Large intestine (tissue), 3 donors: Measurements from ENCODE around the gene RNASE12. TPM values are rescaled to one million over a fixed set of nuclear protein-coding genes. Genes with fewer than 3 reads are reported as not detected.
A peak's percentile ranks its signal among the peaks of the same experiment; 100 is the strongest.
"Not testable (repeated sequence)": the region's sequence is repeated elsewhere in the genome, so short reads cannot be mapped to it uniquely, and the experiment has no call there.

Experiments
- DNase-seq, 2 donors: peaks; one replicate each; pipeline versions ENCODE4 v3.0.0 to v3.0.0-alpha.2; 2013
- H3K27ac ChIP-seq: one replicate; pipeline ENCODE4 v1.5.1; 2013; ENCODE audit warnings: low read length
- H3K27me3 ChIP-seq: 2 replicates; pipeline ENCODE4 v1.6.1; 2013; ENCODE audit warnings: low read length; ENCODE audit not compliant: control insufficient read depth, insufficient read depth
- H3K36me3 ChIP-seq: 2 replicates; pipeline ENCODE4 v1.6.1; 2013; ENCODE audit warnings: low read length; ENCODE audit not compliant: control insufficient read depth, insufficient read depth
- H3K4me1 ChIP-seq: one replicate; pipeline ENCODE4 v1.6.1; 2013; ENCODE audit warnings: low read length; ENCODE audit not compliant: control insufficient read depth, insufficient read depth
- H3K4me3 ChIP-seq: one replicate; pipeline ENCODE4 v1.5.1; 2013; ENCODE audit warnings: low read length
- H3K9me3 ChIP-seq: one replicate; pipeline ENCODE4 v1.6.1; 2013; ENCODE audit warnings: mild to moderate bottlenecking, low read depth, low read length, moderate library complexity; ENCODE audit not compliant: control insufficient read depth
- WGBS: methylation state at CpG from one replicate; pipeline ENCODE4 v1.1.5; 2013; ENCODE audit warnings: low lambda C conversion rate; ENCODE audit not compliant: insufficient coverage; 5-methylcytosine and 5-hydroxymethylcytosine counted together
- polyA plus RNA-seq: library from polyadenylated mRNA; unstranded; fragments of 120-200 nt; gene quantifications from one replicate; pipeline ENCODE4 v1.2.1, GENCODE V29; 2013

RNASE12 gene
- polyA plus RNA-seq, 1 donor, result not detected

DNA sequence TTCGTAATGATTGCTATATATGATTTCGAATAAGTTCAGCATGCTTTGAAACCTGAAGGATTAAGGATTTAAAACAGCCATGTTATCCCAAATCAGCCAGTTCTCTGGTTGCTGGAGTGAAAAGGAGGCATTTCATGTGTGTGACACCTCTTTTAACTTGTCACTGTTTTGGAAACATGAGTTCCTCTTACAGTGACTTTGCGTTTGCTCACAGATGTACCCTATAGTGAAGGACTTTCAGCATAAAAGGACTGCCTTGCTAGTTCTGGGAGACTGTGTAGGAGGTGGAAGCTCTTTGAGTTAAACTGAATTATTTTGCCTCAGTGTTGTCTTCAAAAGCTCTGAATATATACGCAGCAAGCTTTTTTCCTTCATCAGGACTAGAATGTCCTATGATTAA lies 10.9 kb downstream of the RNASE12 start:
- no peaks in the 10 kb centered on the region for H3K36me3 ChIP-seq
- H3K27ac ChIP-seq, result no peak overlapping the region
- DNase-seq, result no peak
- no peak overlapping the region for H3K4me3 ChIP-seq
- H3K27me3 ChIP-seq, result peaks cover 3% of the 10 kb centered on the region
- no peaks in the 10 kb centered on the region for H3K9me3 ChIP-seq
- no peaks in the 10 kb centered on the region for H3K4me1 ChIP-seq
- WGBS, result 90% methylated on average over 2 of the region's 4 CpGs

DNA sequence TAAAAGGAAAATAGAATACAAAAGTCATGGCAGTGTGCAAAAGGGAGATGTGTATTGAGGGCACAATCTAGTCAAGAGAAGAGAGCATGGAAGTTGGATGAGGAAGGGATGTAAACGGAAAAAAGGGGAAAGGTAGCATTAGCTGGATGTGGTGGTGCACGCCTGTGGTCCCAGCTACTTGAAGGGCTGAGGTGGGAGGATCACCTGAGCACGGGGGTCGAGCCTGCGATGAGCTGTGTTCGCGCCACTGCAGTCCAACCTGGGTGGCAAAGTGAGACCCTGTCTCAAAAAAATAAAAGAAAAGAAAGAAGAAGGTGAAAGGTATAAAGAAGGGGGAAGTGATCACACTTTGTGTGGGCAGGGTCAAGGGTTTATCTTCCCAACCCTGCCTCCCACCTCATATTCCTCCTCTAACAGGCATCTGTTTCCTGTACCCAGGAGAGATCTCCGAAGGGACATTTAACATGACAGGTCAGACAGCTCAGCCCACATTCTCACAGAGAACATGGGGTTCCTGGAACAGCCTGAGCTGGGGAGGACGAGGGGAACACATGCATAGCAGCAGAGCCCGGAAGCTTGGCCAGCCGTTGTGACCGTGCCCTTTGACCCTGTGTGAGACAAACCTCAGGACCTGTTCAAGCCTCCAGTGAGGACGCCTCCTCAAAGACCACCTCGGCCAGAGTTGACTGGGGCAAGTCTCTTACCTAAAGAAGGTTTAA lies 12.2 kb downstream of the RNASE12 start:
- Histone ChIP-seq H3K27me3 (no peaks in the 10 kb centered on the region), H3K4me1 (no peaks in the 10 kb centered on the region), H3K4me3 (no peak overlapping the region), H3K27ac (no peak overlapping the region), H3K36me3 (no peaks in the 10 kb centered on the region), H3K9me3 (no peaks in the 10 kb centered on the region)
- WGBS, result 80% methylated on average over 1 of the region's 14 CpGs
- no peak for DNase-seq

DNA sequence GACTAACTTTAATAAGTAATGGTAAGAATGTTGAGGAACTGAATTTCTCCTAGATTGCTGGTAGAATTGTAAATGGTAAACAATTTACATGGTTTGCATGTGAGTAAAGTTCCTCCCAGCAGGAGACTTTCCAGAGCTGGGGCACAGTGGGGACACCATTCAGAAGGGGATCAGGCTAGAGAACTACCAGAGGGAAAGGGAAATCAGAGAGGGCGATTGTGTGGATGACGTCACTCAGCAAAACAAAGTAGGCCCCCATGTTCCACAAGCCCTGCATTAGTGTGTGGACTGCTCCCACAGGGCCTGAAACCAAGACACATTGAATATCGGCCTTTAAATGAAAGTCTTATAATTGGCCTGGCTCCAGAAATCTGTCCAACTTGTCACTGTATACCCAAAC lies 12.9 kb downstream of the RNASE12 start:
- Histone ChIP-seq H3K27me3 (no peaks in the 10 kb centered on the region), H3K4me3 (no peak overlapping the region), H3K9me3 (no peaks in the 10 kb centered on the region), H3K4me1 (no peaks in the 10 kb centered on the region), H3K27ac (no peak overlapping the region), H3K36me3 (no peaks in the 10 kb centered on the region)
- DNase-seq, result no peak
- no CpG with 5 or more reads among the region's 3 CpGs for whole genome bisulfite sequencing

DNA sequence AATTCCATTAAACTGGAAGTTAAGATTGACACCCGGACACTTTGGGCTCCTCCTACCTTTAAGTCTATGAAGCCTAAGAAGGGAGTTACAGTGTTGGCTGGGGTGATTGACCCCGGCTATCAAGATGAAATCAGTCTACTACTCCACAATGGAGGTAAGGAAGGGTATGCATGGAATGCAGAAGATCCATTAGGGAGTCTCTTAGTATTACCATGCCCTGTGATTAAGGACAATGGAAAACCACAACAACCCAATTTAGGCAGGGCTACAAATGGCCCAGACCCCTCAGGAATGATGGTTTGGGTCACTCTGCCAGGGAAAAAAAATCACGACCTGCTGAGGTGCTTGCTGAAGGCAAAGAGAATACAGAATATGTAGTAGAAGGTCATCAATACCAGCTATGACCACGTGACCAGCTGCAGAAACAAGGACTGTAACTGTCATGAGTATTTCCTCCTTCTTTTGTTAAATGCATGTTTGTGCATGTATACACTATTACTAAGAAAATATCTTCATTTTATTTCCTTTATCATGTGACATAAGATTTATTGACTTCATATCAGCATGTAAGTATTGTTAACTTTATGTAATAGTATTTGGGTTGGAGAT lies 18.7 kb downstream of the RNASE12 start:
- WGBS, result no CpG with 5 or more reads among the region's 4 CpGs

DNA sequence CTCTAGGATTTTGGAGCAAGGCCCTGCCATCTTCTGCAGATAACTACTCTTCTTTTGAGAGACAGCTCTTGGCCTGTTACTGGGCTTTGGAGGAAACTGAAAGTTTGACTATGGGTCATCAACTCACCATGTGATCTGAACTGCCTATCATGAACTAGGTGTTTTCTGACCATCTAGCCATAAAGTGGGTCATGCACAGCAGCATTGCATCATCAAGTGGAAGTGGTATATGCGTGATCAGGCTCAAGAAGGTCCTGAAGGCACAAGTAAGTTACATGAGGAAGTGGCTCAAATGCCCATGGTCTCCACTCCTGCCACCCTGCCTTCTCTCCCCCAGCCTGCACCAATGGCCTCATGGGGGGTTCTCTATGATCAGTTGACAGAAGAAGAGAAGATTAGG lies 20.5 kb downstream of the RNASE12 start:
- H3K9me3 ChIP-seq, H3K27ac ChIP-seq, H3K4me3 ChIP-seq, H3K4me1 ChIP-seq, H3K27me3 ChIP-seq, H3K36me3 ChIP-seq: not testable (repeated sequence)
- DNase-seq, result peak in 1 of 2 donors; percentile 39
- no CpG with 5 or more reads among the region's 1 CpG for WGBS

More for the DNA sequence above, 18.7 kb downstream of the RNASE12 start:
- H3K27me3 ChIP-seq, H3K27ac ChIP-seq, DNase-seq, H3K4me3 ChIP-seq, H3K9me3 ChIP-seq, H3K4me1 ChIP-seq, H3K36me3 ChIP-seq: not testable (repeated sequence)

DNA sequence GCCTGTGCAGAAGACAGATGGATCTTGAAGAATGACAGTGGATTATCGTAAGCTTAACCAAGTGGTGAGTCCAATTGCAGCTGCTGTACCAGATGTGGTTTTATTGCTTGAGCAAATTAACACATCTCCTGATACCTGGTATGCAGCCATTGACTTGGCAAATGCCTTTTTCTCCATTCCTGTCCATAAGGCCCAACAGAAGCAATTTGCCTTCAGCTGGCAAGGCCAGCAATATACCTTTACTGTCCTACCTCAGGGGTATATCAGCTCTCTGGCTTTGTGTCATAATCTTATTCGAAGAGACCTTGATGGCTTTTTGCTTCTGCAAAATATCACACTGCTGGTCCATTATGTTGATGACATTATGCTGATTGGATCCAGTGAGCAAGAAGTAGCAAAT lies 21.3 kb downstream of the RNASE12 start:
- no CpG with 5 or more reads among the region's 2 CpGs for WGBS
- not testable (repeated sequence) for H3K9me3 ChIP-seq, H3K27ac ChIP-seq, H3K27me3 ChIP-seq, DNase-seq, H3K4me1 ChIP-seq, H3K36me3 ChIP-seq, H3K4me3 ChIP-seq

DNA sequence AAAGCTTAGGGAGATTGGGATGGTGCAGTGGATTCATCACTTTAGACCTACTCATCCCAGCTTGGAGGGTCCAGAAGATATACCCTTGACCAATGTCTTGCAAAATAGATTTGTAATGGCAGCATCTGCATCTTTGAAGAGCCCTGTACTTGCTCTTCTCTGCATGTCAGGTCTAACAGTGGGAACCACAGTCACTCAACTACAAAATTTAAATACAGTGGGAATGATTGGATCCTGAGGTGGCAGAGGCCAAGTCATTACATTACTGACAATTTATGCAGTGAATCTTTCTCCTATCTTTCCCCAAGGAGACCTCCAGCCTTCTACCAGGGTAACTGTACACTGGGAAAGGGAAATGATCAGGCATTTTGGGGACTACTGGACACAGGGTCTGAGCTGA lies 22.1 kb downstream of the RNASE12 start:
- no peaks in the 10 kb centered on the region for H3K9me3 ChIP-seq
- no peaks in the 10 kb centered on the region for H3K36me3 ChIP-seq
- H3K27ac ChIP-seq, result no peak overlapping the region
- no peak for DNase-seq
- H3K4me3 ChIP-seq, result no peak overlapping the region
- H3K27me3 ChIP-seq, result no peaks in the 10 kb centered on the region
- no peaks in the 10 kb centered on the region for H3K4me1 ChIP-seq

DNA sequence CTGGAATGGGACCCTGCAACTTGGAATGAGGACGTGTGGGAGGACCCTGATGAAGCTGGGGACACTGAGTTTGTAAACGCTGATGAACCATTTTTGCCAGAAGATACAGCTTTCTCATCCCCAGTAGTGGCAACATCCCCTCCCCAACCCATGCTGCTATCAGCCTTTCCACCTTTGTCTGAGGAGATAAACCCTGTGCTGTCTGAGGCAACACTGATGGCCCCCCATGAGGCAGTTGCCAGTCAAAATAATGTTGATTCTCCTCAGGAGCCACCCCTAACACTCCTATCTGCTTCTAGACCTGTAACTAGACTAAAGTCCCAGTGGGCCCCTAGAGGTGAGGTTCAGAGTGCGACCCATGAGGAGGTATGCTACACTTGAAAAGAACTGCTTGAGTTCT lies 22.8 kb downstream of the RNASE12 start:
- Histone ChIP-seq H3K4me3 (no peak overlapping the region), H3K27me3 (no peaks in the 10 kb centered on the region), H3K36me3 (no peaks in the 10 kb centered on the region), H3K4me1 (no peaks in the 10 kb centered on the region), H3K9me3 (no peaks in the 10 kb centered on the region), H3K27ac (no peak overlapping the region)
- no CpG with 5 or more reads among the region's 3 CpGs for whole genome bisulfite sequencing
- no peak for DNase-seq

DNA sequence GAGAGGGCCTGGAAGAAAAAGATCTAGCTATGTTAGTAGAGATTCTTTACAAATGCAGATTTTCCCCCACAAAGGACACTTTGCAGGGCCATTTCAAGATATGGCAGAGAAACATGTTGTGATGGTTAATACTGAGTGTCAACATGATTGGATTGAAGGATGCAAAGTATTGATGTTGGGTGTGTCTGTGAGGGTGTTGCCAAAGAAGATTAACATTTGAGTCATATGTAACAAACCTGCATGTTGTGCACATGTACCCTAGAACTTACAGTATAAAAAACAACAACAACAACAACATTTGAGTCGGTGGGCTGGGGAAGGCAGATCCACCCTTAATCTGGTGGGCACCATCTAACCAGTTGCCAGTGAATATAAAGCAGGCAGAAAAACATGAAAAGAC lies 24.0 kb downstream of the RNASE12 start:
- not testable (repeated sequence) for DNase-seq, H3K4me3 ChIP-seq, H3K9me3 ChIP-seq, H3K4me1 ChIP-seq, H3K36me3 ChIP-seq, H3K27me3 ChIP-seq, H3K27ac ChIP-seq
- no CpG with 5 or more reads among the region's 1 CpG for WGBS

DNA sequence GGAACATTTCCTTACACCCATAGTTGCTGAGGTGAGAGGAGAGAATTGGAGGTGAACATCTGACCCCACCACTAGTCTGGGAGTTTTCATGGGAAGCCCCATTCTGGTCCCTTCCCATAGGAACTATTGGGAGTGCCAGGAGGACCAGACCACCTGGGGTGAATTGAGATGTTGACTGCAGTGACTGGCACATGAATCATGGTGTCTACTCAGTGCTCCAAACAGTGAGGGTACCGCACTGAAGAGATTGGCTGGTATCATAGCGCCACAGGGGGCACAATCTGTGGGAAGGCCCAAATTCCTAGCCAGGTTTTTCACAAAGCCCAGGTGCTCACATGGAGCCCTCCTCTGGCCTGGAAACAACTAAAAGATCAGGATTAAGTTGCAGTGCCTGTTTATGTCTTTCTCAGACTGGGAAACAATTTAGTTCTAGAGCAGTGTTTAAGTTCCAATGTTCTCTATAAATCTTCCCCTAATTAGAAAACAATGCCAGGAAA lies 26.6 kb downstream of the RNASE12 start:
- no peaks in the 10 kb centered on the region for H3K36me3 ChIP-seq

DNA sequence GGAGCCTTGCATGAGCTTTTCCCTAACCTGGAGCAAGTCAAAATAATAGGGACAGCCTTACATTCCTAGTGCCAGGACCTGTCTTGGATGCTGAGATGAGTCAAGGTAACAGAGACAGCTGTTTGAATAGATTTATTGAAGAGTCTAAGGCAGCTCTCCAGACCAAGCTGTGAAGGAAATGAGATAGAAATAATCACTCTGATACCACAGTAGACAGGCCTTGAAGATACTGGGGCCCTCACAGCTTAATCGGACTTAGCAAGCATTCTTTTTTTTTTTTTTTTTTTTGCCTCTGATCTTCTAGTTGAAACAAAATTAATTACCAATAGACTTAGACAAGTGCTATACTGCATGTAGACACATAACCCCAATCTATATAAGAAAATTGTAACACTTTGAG lies 27.2 kb downstream of the RNASE12 start:
- WGBS, result 89% methylated on average over 1 of the region's 1 CpG
- no peaks in the 10 kb centered on the region for H3K36me3 ChIP-seq
- no peak overlapping the region for H3K27ac ChIP-seq
- no peaks in the 10 kb centered on the region for H3K9me3 ChIP-seq
- no peak overlapping the region for H3K4me3 ChIP-seq
- H3K27me3 ChIP-seq, result no peaks in the 10 kb centered on the region
- H3K4me1 ChIP-seq, result no peaks in the 10 kb centered on the region
- no peak for DNase-seq

More for the DNA sequence above, 26.6 kb downstream of the RNASE12 start:
- DNase-seq, result no peak
- H3K4me3 ChIP-seq, result no peak overlapping the region
- WGBS, result no CpG with 5 or more reads among the region's 2 CpGs
- no peaks in the 10 kb centered on the region for H3K27me3 ChIP-seq
- no peaks in the 10 kb centered on the region for H3K9me3 ChIP-seq
- no peaks in the 10 kb centered on the region for H3K4me1 ChIP-seq
- H3K27ac ChIP-seq, result no peak overlapping the region
